GM10248 (cell line): ENCODE data around the gene NDUFB4.

Experiments
- CTCF ChIA-PET: fragments of 300-600 bp; sonication (Branson Sonifier 250); formaldehyde crosslinking; extraction: SDS; loops from one replicate; lab custom pipeline; 2021; ENCODE audit warnings: antibody characterized with exemption; lab: Yijun Ruan, JAX
- POLR2A ChIA-PET: fragments of 350-650 bp; sonication (Branson Sonifier 250); formaldehyde crosslinking; extraction: SDS; loops from one replicate; lab custom pipeline; 2020; ENCODE audit warnings: antibody characterized with exemption; lab: Yijun Ruan, JAX
- DNase-seq: peaks from one replicate; pipeline ENCODE4 v3.0.0; 2012; ENCODE audit errors: extremely low spot score
- TF ChIP-seq, protein P1 (sequence below): IDR thresholded peaks from 2 replicates; pipeline ENCODE4 v1.5.1; 2012; ENCODE audit warnings: mild to moderate bottlenecking, low read depth; ENCODE audit errors: extremely low read depth, missing control alignments, control extremely low read depth

NDUFB4 gene

DNA sequence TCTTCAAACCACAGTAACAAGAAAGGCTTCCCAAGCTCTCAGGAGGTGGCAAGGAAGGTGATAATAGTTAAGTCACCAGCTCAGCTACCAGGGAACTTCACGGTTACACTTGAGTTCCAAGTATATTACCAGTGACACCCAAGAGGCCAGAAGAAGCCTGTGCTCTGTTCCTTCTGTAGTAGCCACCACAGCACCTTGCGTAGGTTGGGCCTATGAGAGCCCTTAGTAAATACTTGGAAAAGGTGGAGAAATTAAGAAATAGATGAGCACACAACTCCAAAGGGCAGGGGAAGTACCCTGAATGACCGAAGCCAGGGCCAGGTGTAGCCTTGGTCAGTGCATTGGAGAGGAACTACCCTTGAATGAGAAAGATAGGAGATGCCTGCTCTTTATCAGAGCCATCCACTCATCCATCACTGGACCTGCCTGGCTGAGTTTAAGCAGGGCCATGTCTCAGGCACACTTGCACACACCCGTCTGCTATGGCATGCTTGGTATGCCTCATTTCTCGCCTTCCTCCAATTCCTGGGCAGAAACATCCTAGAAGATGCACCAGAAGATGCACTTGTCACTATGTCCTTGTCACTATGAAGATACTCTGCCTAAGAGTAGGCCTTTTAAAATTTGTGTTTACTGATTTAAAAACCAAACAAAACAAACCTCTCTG, 32.6 kb upstream of the NDUFB4 start:
- POLR2A ChIA-PET = no interaction called here
- CTCF ChIA-PET = interaction anchor here (1.0 to 7.5 kb wide), 6 partner anchors 28 to 319 kb away, joined by 3 to 82 read pairs (median 4); no protein-coding TSS in a partner anchor

DNA sequence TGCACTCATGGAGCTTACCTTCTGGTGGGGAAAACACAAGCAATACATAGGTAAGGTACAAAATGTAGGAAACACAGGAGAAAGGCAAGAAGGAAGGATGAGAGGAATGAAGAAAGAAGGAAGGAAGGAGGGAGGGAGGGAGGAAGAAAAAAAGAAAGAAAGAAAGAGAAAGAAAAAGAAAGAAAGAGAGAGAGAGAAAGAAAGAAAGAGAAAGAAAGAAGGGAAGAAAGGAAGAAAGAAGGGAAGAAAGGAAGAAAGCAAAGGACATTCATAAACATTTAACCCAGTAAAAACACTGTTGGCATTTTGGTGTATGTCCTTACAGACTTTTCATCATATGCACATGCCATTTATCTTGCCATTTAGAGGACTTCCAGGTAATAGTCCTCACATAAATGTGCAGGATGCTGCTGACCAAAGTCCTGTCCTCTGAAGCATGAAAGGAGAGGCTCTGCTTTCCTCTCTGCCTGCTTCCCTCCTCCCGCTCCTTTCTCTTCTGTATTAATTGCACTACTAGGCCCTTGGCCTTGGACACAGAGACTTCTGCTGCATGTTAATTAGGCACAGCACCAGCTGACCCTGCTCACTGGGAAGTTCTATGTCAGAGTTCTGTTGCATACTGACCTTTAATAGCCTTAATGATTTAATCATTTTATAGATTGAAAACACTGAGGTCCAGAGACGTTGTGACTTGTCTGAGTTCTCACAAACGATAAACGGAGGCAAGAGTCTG, 29.7 kb upstream of the NDUFB4 start:
- POLR2A ChIA-PET = no interaction called here
- TF ChIP-seq, protein P1, sequence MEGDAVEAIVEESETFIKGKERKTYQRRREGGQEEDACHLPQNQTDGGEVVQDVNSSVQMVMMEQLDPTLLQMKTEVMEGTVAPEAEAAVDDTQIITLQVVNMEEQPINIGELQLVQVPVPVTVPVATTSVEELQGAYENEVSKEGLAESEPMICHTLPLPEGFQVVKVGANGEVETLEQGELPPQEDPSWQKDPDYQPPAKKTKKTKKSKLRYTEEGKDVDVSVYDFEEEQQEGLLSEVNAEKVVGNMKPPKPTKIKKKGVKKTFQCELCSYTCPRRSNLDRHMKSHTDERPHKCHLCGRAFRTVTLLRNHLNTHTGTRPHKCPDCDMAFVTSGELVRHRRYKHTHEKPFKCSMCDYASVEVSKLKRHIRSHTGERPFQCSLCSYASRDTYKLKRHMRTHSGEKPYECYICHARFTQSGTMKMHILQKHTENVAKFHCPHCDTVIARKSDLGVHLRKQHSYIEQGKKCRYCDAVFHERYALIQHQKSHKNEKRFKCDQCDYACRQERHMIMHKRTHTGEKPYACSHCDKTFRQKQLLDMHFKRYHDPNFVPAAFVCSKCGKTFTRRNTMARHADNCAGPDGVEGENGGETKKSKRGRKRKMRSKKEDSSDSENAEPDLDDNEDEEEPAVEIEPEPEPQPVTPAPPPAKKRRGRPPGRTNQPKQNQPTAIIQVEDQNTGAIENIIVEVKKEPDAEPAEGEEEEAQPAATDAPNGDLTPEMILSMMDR = no peak
- CTCF ChIA-PET = interaction anchor here (1.0 to 7.5 kb wide), 11 partner anchors 8 to 322 kb away, joined by 3 to 82 read pairs (median 3); partner anchors contain the start of gene NDUFB4
- DNase-seq = no peak

More for the DNA sequence above, 32.6 kb upstream of the NDUFB4 start:
- DNase-seq = no peak
- TF ChIP-seq, protein P1 = no peak

DNA sequence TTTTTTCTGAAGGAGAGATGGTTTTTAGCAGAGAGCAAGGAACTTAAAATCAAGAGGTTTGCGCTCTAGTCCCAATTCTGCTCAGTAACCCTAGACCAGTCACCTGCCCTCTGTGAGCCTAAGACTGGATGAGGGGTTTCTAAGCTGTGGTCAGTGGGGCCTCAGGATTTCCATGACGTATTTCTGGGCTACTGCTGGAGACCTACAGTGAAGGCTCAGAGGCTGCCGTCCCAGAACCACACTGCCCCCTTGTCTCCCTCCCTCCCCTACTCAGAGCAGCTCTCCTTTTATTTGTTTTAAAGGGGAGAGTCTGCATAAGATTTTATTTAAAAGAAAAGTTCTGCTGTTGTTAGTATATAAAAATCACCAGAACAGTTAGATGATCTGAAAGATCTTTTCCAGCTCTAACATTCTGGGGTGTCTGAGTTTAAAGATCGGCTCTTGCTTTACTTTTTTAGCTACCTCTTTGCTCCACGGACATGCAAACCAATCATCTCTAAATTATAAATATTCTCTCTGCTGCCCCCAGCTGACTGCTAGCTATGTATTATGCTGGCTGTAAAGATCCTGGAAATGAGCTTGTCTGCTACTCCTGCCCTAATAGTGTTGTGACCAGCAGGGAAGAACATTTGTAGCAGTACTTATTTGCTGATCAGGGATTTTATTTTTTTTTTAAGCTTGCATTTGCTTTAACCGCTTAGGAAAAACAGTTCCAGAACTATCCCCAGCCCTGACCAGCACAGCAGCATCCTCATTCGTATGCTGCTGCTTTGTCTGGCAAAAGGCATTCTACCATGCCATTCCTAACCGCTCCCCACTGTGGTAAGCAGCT, 28.6 kb upstream of the NDUFB4 start:
- CTCF ChIA-PET = interaction anchor here (0.7 to 7.5 kb wide), 19 partner anchors 9 to 323 kb away, joined by 3 to 82 read pairs (median 3); partner anchors contain the start of gene NDUFB4
- TF ChIP-seq, protein P1 = peak; percentile 42
- DNase-seq = no peak
- POLR2A ChIA-PET = no interaction called here

DNA sequence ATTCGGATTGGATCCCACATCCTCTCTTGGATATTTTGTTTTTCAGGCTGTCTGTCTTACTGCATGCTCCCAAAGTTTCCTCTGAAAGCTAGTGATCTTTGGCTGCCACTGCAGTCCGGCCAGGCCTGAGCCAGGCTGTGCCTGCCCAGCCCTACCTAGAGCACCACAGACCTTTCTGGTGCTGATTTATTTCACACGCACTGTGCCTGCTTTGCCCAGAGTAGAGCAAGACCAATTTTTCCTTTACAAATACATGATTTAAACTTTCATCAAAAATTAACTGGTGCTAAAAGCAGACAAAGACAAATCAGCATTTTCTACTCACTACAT, 28.0 kb upstream of the NDUFB4 start:
- ChIA-PET CTCF (interaction anchor here (0.7 to 7.5 kb wide), 14 partner anchors 9 to 324 kb away, joined by 3 to 82 read pairs (median 3); partner anchors contain the start of gene NDUFB4), POLR2A (no interaction called here)
- DNase-seq = no peak
- TF ChIP-seq, protein P1 = no peak

DNA sequence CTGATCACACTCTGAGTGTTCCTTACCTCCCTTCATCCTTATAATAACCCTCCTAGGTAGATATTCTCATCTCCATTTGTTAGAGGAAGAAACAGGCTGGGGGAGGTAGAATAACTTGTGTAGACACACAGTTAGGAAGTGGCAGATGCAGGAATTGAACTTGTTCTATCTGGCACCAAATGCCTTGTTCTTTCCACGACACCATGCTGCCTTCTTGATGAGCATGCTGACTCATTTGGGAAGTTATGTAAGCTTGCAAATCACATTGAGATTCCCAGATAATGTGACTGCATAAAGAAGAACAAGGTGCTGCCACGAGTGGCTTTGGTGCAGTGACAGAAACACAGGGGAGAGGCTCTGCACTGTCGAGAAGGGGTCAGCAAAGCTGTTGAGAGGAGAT, 27.5 kb upstream of the NDUFB4 start:
- no peak for DNase-seq
- CTCF ChIA-PET = interaction anchor here (1.4 to 7.5 kb wide), 6 partner anchors 10 to 244 kb away, joined by 3 to 82 read pairs (median 12); partner anchors contain the start of gene NDUFB4
- POLR2A ChIA-PET = no interaction called here
- TF ChIP-seq, protein P1 = no peak

DNA sequence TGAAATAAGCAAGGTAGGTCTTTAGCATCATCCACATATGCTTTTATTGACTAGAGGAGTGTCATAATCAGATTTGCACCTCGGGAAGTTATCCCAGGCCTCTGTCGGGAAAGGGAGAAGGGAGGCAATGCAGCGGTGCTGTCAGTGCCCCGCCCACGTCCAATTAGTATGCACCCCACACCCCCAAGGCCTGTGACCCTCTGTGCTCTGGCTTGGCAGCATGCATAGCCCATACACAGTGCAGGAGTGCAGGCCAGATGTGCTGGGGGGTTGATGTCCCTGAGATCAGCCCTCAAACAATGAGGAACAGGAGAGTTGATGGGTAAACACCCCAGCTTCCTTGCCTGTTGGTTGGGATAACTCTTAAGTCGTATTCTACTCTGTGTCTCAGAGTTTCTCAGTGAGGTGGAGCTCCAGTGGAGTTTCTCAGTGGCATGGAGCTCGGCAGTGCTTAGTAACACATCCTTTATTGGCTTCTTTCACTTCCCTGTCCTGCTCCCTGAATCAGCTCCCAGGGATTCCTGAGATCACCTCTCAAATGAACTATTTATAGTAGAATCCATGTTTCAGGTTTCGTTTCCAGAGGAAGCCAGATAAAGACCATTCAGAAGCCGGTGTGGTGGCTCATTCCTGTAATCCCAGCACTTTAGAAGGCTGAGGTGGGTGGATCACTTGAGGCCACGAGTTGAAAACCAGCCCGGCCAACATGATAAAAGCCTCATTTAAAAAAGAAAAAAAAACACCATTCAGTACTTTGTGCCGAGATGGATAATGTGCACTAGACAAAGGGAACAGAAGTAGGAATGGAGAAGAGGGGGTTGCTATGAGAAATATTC, 26.7 kb upstream of the NDUFB4 start:
- POLR2A ChIA-PET = no interaction called here
- CTCF ChIA-PET = interaction anchor here (3.3 to 7.5 kb wide), 3 partner anchors 11 to 224 kb away, joined by 17 to 82 read pairs (median 50); partner anchors contain the start of gene NDUFB4
- DNase-seq = no peak
- TF ChIP-seq, protein P1 = no peak
